ENCODE results near the gene STAP1.
"Not testable (repeated sequence)": the region's sequence is repeated elsewhere in the genome, so short reads cannot be mapped to it uniquely, and the experiment has no call there.

STAP1 gene

GRCh38 chr4:67624939-67625338, 66.4 kb downstream of the STAP1 start:
- no peak for DNase-seq (ENCODE audit: low read depth)

GRCh38 chr4:67632492-67632891, 74.0 kb downstream of the STAP1 start:
- no peak for DNase-seq (ENCODE audit: low read depth)

- no peak for DNase-seq (ENCODE audit: low read depth)
Measured at GRCh38 chr4:67634741-67635140, 76.2 kb downstream of the STAP1 start.

- no peak for DNase-seq (ENCODE audit: low read depth)
Measured at GRCh38 chr4:67635331-67635730, 76.8 kb downstream of the STAP1 start.

- DNase-seq (ENCODE audit: low read depth): not testable (repeated sequence)
Measured at GRCh38 chr4:67636978-67637377, 78.5 kb downstream of the STAP1 start.

GRCh38 chr4:67638136-67638535, 79.6 kb downstream of the STAP1 start:
- DNase-seq (ENCODE audit: low read depth): no peak

- DNase-seq (ENCODE audit: low read depth): no peak
Measured at GRCh38 chr4:67651536-67651935, 93.0 kb downstream of the STAP1 start.

Measured in T follicular helper cell (primary cell).